GM12873 (cell line): ENCODE results near the gene RHBG.

ENCODE experiments used
- CTCF ChIP-seq: IDR thresholded peaks from 2 replicates; pipeline ENCODE4 v1.5.1; 2012; ENCODE audit warnings: low read depth, mild to moderate bottlenecking, moderate library complexity, low read length, control low read depth; ENCODE audit not compliant: insufficient read depth; ENCODE audit errors: missing control alignments

RHBG gene

GRCh38 chr1:156429313-156430060 lies 60.5 kb downstream of the RHBG start:
- no peak for TF ChIP-seq CTCF

DNA sequence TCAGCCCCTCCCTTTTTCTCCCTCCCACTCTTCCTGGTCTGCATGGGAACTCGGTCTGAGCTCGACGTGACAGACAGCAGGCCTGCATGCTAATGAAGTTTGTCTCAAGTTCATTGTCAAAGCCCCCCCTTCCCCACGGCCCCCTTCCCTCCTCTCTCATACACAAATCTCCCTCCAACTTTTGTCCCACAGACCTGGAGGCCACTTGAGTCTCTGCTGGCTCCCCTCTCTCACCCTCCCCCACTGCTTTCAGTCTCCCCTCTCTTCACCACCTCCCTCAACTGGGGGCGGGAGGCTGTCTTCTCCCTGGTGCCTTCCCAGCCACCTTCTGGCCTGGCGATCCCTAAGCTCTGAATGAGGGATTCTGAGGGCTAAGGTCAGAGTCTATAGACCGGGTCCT lies 61.3 kb downstream of the RHBG start:
- no peak for TF ChIP-seq CTCF

DNA sequence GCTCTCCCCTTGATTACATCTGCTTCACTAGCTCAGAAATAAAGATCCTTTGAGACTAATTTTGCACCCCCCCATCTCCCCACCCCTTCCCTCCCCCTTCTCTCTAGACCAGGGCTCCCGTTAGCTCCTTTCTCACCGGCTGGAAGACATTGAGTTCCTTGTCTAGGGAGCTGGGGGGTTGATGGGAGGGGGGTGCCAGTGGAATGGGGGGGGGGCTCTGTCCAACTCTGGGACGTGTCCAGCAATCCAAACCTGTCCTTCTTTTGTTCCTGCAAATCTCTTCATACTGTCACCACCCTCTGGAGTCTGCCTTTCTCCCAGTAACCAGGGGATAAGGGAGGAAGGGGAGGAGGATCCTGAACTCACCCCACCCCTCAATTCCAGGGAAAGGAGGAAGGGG lies 61.9 kb downstream of the RHBG start:
- TF ChIP-seq CTCF: no peak

- no peak for TF ChIP-seq CTCF
These were observed 62.4 kb downstream of the RHBG start for GRCh38 chr1:156431366-156431765.

DNA sequence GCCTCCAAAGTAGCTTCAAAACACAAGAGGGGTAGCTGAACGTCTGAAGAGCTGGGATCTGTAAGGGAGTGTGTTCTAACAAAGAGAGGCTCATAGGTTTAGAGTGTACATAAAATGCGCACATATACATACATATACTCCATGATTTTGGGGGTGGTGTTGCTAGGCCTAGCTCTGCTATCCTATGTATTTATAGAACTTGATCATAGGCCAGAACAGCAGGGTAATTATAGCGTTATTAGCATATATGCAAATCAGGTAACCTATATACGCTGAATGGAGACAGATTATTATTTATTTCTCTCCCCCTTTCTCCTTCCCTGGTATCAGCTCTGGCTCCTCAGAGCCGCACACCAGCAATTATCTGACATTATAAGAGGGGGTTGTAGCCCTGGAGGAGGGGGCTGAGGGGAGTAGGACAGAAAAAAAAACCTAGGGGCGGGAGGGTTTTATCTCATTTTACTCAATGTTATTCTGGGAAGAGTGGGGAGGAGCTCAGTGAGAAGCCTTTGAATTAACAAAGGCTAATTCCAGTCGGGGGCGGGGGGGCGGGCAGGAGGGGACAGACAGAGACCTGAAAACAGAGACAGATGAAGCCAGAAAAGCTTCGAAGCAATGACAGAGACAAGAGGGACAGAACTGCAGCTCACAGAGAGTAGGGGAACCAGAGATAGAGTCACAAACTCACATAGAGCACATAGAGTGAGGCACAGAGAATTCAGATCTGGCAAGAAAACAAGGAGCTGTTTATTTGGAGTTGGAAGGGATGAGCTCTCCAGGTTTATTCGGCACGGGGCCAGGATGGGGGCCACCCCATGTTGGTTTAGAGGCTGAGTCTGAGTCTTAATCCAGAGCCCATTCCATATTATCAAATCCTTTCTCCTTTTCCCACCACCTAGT lies 63.0 kb downstream of the RHBG start:
- TF ChIP-seq CTCF: no peak

DNA sequence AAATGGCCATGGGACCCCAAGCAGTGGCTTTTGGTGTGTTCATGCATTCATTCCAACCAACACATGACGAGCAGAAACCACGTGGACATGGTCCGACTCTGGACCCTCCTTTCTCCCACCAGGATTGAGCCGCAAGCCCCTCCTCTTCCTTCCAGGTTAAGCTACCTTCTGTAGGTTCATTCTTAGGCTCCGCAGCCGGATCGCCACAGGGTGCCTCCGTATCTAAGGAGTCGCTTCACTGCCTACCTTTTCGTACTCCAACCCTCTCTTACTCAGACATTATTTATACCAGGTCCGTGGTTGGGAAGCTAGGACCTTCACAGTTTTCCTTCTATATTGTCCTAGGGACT lies 63.6 kb downstream of the RHBG start:
- no peak for TF ChIP-seq CTCF

GRCh38 chr1:156433032-156433431 lies 64.0 kb downstream of the RHBG start:
- no peak for TF ChIP-seq CTCF
